Heart left ventricle (tissue), 16 donors: Measurements from ENCODE around the gene PARP8. TPM values are rescaled to one million over a fixed set of nuclear protein-coding genes. Genes with fewer than 3 reads are reported as not detected.

ENCODE experiments used
- ATAC-seq, 4 donors: fragments of 200-7000 bp; cut with Tn5 transposase; one replicate each; pipeline ENCODE4 v1.9.1; 2020 to 2022; ENCODE audit warnings: moderate library complexity in 4 of 4, mild to moderate bottlenecking in 3 of 4, moderate number of reproducible peaks in 1 of 4
- DNase-seq, 5 donors: peaks; one replicate each; pipeline ENCODE4 v3.0.0-alpha.2; 2020
- H3K27ac ChIP-seq, 12 donors: fragments of 200-600 bp; sonication (generic) in 4 of 12; one replicate each; pipeline versions ENCODE4 v1.5.0 to v1.8.0; 2016 to 2022; ENCODE audit warnings: mild to moderate bottlenecking in 2 of 12
- H3K27me3 ChIP-seq, 9 donors: fragments of 200-600 bp; sonication (generic) in 2 of 9; one replicate each; pipeline versions ENCODE4 v1.5.1 to v1.8.0; 2016 to 2022; ENCODE audit warnings: mild to moderate bottlenecking in 3 of 9
- H3K36me3 ChIP-seq, 9 donors: fragments of 200-600 bp; sonication (generic) in 2 of 9; one replicate each; pipeline versions ENCODE4 v1.5.0 to v1.8.0; 2018 to 2022; ENCODE audit warnings: mild to moderate bottlenecking in 2 of 9
- H3K4me1 ChIP-seq, 12 donors: fragments of 200-600 bp; sonication (generic) in 4 of 12; one replicate each; pipeline versions ENCODE4 v1.5.0 to v1.8.0; 2016 to 2022; ENCODE audit warnings: mild to moderate bottlenecking in 3 of 12
- H3K4me3 ChIP-seq, 12 donors: fragments of 200-600 bp; sonication (generic) in 4 of 12; one replicate each; pipeline versions ENCODE4 v1.5.0 to v1.8.0; 2017 to 2022; ENCODE audit warnings: mild to moderate bottlenecking in 9 of 12, moderate library complexity in 4 of 12
- H3K9me3 ChIP-seq, 12 donors: fragments of 200-600 bp; sonication (generic) in 4 of 12; one replicate each; pipeline versions ENCODE4 v1.5.0 to v1.8.0; 2016 to 2022; ENCODE audit warnings: mild to moderate bottlenecking in 1 of 12
- CTCF ChIP-seq, 12 donors: fragments of 200-600 bp; sonication (generic) in 4 of 12; IDR thresholded peaks; one replicate each; pipeline versions ENCODE4 v1.5.0 to v1.8.0; 2018 to 2022; ENCODE audit warnings: antibody characterized with exemption in 12 of 12, mild to moderate bottlenecking in 5 of 12
- POLR2A ChIP-seq, 2 donors: fragments of 450-650 bp; IDR thresholded peaks; one replicate each; pipeline ENCODE4 v1.6.1; 2017; ENCODE audit warnings: antibody characterized with exemption in 2 of 2, mild to moderate bottlenecking in 2 of 2, moderate library complexity in 2 of 2
- WGBS, 4 donors: extraction: QIAGEN DNeasy Blood & Tissue Kit in 2 of 4; methylation state at CpG; one replicate each; pipeline versions ENCODE4 v1.1.5 to v1.1.7; 2013 to 2018; 5-methylcytosine and 5-hydroxymethylcytosine counted together
- intact Hi-C, 10 donors: fragments of 100-400 bp; cut with DNase I; formaldehyde crosslinking; loops; one replicate each; pipeline versions ENCODE4 v1.11.1 to v1.14.2; 2022
- polyA plus RNA-seq, 2 donors: library from polyadenylated mRNA; stranded (reverse); fragments of 200-250 nt; gene quantifications; one replicate each; pipeline ENCODE4 v1.2.3, GENCODE V29; 2013
- total RNA-seq, 9 donors: library from RNA; depleted of rRNA in 2 of 9; stranded (reverse); fragments of >200 nt in 2 of 9; fragmentation: NEBNext Ultra II Directional in 3 of 9; extraction: Animal tissue kit (Norgen Biotek cat#: 25700) in 3 of 9; gene quantifications; one replicate each; pipeline versions ENCODE4 v1.1.0 to v1.2.4, GENCODE V29; 2016 to 2023
- donor health status: ischemic (EF 13 %, LVEDD 7.1; RV severe dilation, severe dysfunction).
- donor health status: healthy with polysubstance abuse.
- donor health status: DM: no; HTN: yes; CAD: no.
- donor health status: DM: no; HTN: no; CAD: no.
- donor health status: ischemic (EF 25% LVEDD 6.9; RV normal size, moderate dysfunction).
- donor health status: ischemic (EF 25% LVEDD 5.7; RV mildly dilated, moderate dysfunction).
- donor health status: healthy.
- donor health status: DM: yes; HTN: yes; CAD: no.
- donor health status: ischemic (EF 35%, LVEDD 5.7; RV mildly dilated, moderate dysfunction).
- donor health status: nonischemic (EF 11% LVEDD 7.7; RV severe dilation, severe dysfunction).
- donor health status: DM: yes; HTN: yes; CAD: no.
- donor health status: PGD.
- donor health status: ischemic (EF 29% LVEDD 5.4; RV normal size, mild dysfunction).
- donor health status: nonischemic (EF 23%, LVEDD 6.1; RV moderate dilation, normal function).

Gene PARP8
- total and polyA plus RNA-seq, 11 donors = 1.6 to 22.5 (median 6.0) TPM

- Histone ChIP-seq H3K4me1 (no peaks in the 10 kb centered on the region), H3K27ac (no peak overlapping the region), H3K27me3 (no peaks in the 10 kb centered on the region), H3K9me3 (peaks cover 0 to 5% (median 0%) of the 10 kb centered on the region in 12 donors), H3K4me3 (no peak overlapping the region), H3K36me3 (peaks cover 0 to 50% (median 16%) of the 10 kb centered on the region in 9 donors)
- no peak for TF ChIP-seq POLR2A (IDR thresholded peaks at IDR 0.05)
- no peak for TF ChIP-seq CTCF (IDR thresholded peaks at IDR 0.05)
- no peak for ATAC-seq
- intact Hi-C loops = no loop called here
- DNase-seq = no peak
Measured at GRCh38 chr5:50786073-50786472, 119.6 kb downstream of the PARP8 start.

DNA sequence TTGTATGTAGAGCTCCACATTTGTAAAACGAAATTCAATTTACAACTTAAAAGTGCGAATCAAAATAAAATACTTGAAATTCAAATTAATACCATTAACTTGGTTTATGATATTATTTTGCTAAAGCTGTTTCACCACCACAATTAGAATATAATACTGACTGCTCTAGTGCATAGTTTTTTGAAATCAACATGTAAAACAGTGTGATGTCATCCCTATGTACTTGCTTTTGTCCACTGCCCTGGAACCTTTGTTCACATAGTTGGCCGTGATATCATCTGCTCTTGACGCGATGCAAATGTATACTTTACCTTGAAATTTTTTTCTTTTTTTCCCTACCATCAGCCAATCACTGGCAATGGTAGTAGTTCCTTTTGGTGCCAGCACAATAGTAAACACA, 125.4 kb downstream of the PARP8 start:
- H3K4me1 ChIP-seq = no peaks in the 10 kb centered on the region
- no peak overlapping the region for H3K4me3 ChIP-seq
- WGBS, 4 donors = 94 to 96% (median 95%) methylated on average over 5 of the region's 5 CpGs
- no peak for TF ChIP-seq POLR2A (IDR thresholded peaks at IDR 0.05)
- TF ChIP-seq CTCF (IDR thresholded peaks at IDR 0.05) = no peak
- no peak for ATAC-seq
- no peak overlapping the region for H3K27ac ChIP-seq
- no peak for DNase-seq
- no peaks in the 10 kb centered on the region for H3K27me3 ChIP-seq
- intact Hi-C loops = no loop called here
- H3K9me3 ChIP-seq = no peaks in the 10 kb centered on the region
- H3K36me3 ChIP-seq = peaks cover 0 to 60% (median 31%) of the 10 kb centered on the region in 9 donors

DNA sequence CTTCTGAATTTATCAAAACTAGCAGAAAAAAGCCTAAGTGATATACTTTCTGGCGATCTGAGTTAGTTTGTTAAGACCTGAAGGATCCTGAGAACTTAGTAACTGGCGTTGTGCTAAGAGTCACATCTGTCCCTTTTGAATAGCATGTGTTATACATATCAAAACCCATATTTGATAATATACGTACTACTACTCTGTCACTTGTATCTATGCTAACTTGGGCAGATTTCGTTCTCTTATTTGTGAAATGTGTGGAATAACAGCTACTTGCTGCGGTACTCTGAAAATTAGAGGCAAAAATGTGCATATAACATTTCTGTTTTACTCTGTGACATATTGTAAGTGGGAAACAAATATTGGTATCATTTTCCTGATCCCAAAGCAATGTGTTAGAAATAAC, 126.4 kb downstream of the PARP8 start:
- H3K9me3 ChIP-seq = no peaks in the 10 kb centered on the region
- H3K27ac ChIP-seq = no peak overlapping the region
- ATAC-seq (no peak), DNase-seq (no peak)
- intact Hi-C loops = no loop called here
- H3K4me3 ChIP-seq = no peak overlapping the region
- no peaks in the 10 kb centered on the region for H3K4me1 ChIP-seq
- whole genome bisulfite sequencing, 4 donors = 95 to 97% (median 95%) methylated on average over 5 of the region's 5 CpGs
- peaks cover 0 to 61% (median 31%) of the 10 kb centered on the region in 9 donors for H3K36me3 ChIP-seq
- TF ChIP-seq CTCF (IDR thresholded peaks at IDR 0.05) = no peak
- TF ChIP-seq POLR2A (IDR thresholded peaks at IDR 0.05) = no peak
- no peaks in the 10 kb centered on the region for H3K27me3 ChIP-seq

- Histone ChIP-seq H3K27ac (no peak overlapping the region), H3K27me3 (no peaks in the 10 kb centered on the region), H3K4me1 (no peaks in the 10 kb centered on the region), H3K9me3 (no peaks in the 10 kb centered on the region), H3K4me3 (no peak overlapping the region), H3K36me3 (peaks cover 0 to 51% (median 15%) of the 10 kb centered on the region in 9 donors)
- ATAC-seq (no peak), DNase-seq (no peak)
- intact Hi-C loops = no loop called here
- TF ChIP-seq POLR2A (IDR thresholded peaks at IDR 0.05) (no peak), CTCF (IDR thresholded peaks at IDR 0.05) (no peak)
- WGBS, 4 donors = 95 to 96% (median 95%) methylated on average over 12 of the region's 12 CpGs
Measured at GRCh38 chr5:50794812-50795211, 128.4 kb downstream of the PARP8 start.
